HPDE6-E6E7 (cell line): ENCODE data around the gene CHRNA5.
"Not testable (repeated sequence)": the region's sequence is repeated elsewhere in the genome, so short reads cannot be mapped to it uniquely, and the experiment has no call there.

Experiments used
- DNase-seq: peaks from one replicate; pipeline ENCODE4 v3.0.0; 2011; ENCODE audit warnings: missing footprints; ENCODE audit errors: extremely low spot score

The CHRNA5 gene

GRCh38 chr15:78565951-78566774, 843 bp downstream of the CHRNA5 start:
- DNase-seq = peak; percentile 32

DNA sequence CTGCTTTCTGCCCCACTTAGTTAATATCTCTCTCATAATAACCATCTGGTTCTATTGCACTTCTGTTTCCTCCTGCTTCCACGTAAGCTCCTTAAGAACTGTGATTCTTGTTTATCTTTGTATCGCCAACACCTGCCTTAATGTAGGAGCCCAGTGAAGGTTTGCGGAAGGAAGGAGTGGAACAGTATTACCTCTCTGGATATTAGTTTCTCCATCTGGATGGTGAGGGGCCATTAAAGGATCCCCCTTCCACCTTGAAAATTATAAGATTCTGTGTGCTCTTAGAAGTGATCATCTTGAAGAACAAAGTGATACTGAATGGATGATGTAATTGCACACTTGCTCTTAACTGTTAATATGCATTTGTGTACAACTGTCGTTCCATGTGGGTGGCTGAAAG, 2.2 kb downstream of the CHRNA5 start:
- DNase-seq = no peak

DNA sequence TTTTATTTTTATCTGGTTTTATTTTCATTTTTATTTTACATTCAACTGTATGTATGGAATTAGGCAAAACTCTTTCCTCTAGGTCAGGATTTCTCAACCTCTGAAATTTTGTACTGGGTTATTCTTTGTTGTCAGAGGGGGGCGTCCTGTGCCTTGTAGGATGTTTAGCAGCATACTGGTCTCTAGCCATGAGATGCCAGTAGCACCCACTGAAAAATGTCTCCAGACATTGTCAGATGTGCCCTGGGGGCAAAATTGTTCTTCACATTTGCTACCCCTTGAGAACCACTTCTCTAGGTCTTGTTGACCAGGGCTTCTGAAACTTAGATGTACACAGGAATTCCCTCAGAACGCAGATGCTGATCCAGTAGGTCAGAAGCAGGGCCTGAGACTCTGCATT, 5.4 kb downstream of the CHRNA5 start:
- DNase-seq = no peak

GRCh38 chr15:78571382-78571781, 6.1 kb downstream of the CHRNA5 start:
- no peak for DNase-seq

DNA sequence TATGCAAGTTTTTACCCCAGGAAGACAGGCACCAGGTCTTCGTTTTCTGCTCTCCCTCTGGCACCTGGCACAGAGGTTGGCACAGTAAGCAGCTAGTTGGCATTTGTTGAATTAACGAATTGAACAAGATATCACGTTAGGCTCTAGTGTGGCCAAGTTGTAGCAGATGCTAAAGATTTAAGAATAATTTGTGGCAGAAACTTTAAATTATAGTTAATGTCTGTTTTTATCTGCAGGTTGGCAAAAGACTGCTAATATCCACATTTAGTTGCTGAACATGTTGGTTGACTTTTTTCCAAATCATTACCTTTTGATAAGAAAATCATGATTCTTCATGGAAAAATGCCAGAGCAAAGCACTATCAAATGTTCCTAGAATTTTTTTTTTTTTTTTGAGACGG, 8.1 kb downstream of the CHRNA5 start:
- DNase-seq = no peak

DNA sequence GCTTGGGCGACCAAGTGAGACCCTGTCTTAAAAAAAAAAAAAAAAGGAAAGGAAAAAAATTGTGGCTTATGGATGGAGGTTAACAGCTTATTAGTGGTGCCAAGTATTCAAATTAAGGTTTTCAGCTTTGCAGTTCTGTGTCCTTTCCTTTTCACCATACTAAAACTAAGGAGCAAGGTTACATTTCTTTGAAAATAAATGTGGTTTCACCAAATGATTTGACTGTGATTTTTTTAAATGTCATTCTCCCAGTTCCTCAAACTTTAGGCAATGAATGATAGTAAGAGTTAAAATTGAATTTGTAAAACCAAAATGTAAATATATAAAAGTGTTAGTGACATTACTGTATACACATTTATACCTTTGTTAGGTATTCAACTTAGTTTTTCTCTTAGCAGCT, 9.6 kb downstream of the CHRNA5 start:
- no peak for DNase-seq

GRCh38 chr15:78597583-78597982, 32.3 kb downstream of the CHRNA5 start:
- DNase-seq = no peak

- DNase-seq = no peak
Measured at GRCh38 chr15:78598348-78598747, 33.0 kb downstream of the CHRNA5 start.

- no peak for DNase-seq
Measured at GRCh38 chr15:78599189-78599588, 33.9 kb downstream of the CHRNA5 start.

DNA sequence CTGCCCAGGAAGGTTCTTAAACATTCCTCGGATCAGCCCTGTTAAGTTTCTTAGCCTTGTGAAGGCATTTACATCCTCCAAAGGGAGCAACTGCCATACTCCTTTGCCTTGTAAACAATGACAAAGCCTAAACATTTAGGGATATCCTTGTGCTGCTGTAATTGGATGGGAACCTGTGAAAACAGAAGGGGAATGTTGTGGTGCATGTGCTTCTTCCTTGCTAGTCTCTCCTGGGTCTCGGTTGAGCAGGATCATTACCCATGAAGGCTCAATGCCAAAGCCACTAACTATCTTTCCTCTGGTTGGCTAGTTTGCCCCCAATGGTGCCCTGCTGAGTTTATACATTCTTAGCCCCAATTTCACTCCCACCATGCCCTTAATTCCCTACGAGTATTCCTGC, 38.1 kb downstream of the CHRNA5 start:
- DNase-seq = no peak

DNA sequence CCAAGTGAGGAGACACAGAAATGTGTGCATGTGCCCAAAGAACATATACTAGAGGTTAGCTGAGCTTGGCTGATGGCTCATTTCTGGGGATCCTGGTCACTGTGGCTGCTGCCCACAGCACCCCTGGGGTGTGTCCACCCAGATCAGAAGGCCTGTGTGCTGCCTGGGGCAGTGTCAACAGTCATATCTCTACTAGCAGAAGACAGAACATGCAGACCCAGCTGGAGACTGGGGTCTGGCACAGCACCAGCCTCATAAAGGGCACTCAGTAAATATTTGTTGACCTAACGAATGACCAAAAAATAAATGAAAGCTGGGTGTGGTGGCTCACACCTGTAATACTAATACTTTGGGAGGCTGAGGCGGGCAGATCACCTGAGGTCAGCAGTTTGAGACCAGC, 39.1 kb downstream of the CHRNA5 start:
- no peak for DNase-seq

DNA sequence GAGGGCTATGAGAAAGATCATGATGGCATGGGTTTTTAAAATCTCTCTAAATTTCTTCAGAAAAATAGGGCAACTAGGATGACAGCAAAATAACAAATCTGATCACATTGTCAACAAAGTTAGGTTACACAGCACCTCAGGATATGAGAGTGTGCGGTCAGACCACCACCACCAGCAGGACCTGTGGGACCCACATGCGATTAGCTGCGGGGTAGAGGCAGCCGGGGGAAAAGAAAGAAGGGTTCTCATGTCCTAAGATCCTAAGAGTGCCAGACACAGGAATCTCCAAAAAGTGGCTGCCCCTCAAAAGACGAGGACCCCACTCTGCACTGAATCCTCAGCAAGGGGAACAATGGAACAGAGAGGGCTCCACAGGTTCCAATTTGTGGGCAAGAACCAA, 39.9 kb downstream of the CHRNA5 start:
- DNase-seq = no peak

- no peak for DNase-seq
Measured at GRCh38 chr15:78605680-78606079, 40.4 kb downstream of the CHRNA5 start.

GRCh38 chr15:78609551-78609950, 44.2 kb downstream of the CHRNA5 start:
- not testable (repeated sequence) for DNase-seq

- no peak for DNase-seq
Measured at GRCh38 chr15:78614021-78614420, 48.7 kb downstream of the CHRNA5 start.

- no peak for DNase-seq
Measured at GRCh38 chr15:78615151-78615589, 49.9 kb downstream of the CHRNA5 start.

DNA sequence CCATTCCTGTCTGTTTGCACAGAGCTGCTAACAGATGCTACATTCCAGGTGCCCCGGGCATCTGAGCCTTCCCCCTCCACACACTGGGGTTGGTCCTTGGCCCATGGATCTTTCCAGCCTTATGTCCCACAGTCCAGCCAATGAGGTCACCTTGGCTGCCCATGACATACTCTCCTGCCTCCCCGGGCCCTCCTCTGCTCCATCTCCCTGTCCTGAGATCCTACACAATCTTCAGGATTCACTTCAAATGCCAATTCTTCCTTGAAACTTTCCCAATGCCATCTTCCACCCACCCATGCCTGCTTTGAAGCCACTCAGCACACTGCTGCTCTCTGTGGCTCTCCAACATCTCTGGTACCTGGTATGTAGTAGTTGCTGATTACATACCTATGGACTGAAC, 51.2 kb downstream of the CHRNA5 start:
- no peak for DNase-seq

- DNase-seq = no peak
Measured at GRCh38 chr15:78617076-78617475, 51.8 kb downstream of the CHRNA5 start.

GRCh38 chr15:78617516-78617915, 52.2 kb downstream of the CHRNA5 start:
- no peak for DNase-seq

DNA sequence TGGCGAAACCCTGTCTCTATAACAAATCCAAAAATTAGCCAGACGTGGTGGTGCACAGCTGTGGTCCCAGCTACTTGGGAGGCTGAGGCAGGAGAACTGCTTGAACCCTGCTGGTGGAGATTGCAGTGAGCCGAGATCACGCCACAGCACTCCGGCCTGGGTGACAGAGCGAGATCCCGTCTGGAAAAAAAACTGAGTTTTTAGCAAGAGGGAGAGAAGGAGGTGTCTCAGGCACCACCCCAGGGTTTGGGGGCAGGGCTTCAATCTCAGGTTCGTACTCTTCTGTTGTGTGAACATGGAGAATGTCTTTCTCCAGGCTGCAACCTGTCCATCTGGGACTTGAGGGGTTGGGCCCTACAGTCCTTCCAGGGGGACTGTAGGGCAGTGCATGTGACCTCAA, 52.7 kb downstream of the CHRNA5 start:
- DNase-seq = no peak

GRCh38 chr15:78618490-78618934, 53.2 kb downstream of the CHRNA5 start:
- DNase-seq = peak; percentile 63

DNA sequence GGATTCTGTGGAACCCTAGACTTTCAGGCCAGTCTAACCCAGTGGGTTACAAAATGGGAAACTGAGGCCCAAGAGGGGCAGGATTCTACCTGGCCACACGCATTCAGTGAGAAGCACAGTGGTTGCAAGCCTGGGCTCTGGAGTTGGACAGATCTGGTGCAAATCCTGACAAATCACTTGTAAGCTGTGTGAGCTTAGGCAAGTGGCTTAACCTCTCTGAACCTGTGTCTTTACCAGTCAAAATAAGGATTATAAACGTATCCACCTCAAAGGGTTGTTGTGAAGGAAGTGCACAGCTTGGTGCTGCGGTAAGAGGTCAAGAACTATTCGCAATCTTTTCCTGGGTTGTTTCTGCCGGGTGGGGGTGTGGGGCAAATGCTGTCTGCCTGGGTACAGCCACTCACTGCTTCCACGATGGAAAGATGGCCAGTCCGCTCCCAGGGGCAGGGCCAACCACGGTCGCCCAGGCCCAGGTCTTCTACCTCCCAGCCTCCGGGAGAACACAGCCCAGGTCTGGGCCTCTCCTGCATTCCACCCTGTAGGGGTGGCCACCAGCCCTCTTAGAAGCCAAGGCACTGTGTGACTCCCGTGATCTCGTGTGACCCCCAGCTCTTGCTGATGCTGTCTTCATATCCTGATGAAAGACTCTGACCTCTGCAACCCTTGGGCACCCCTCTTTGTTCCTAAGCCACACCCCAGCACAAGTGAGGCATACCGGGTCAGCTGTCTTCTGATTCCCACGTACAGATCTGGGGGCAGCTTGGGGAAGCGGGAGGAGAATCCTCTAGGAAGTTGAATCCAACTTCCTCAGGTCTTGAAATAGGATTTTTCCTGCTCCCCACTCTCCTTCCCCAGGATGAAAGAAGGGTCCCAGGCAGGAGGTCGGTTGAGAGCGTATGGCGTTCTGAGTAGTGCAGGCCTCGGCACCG, 54.0 kb downstream of the CHRNA5 start:
- DNase-seq = no peak
